Measurements from ENCODE around the gene AKR1A1.

The AKR1A1 gene

GRCh38 chr1:45526135-45526644 is 24.4 kb upstream of the AKR1A1 start:
- DNase-seq (ENCODE audit: insufficient read length, low spot score) (no peak), FAIRE-seq (no peak)
- TF ChIP-seq PAX5 (IDR thresholded peaks at IDR 0.05; ENCODE audit: insufficient read depth, low read length, severe bottlenecking) (no peak), SPI1 (IDR thresholded peaks at IDR 0.05; ENCODE audit: low read depth, low read length) (no peak), POLR2AphosphoS5 (IDR thresholded peaks at IDR 0.05; ENCODE audit: low read depth, low read length) (no peak), POU2F2 (IDR thresholded peaks at IDR 0.05; ENCODE audit: low read depth, low read length) (no peak), POLR2A (IDR thresholded peaks at IDR 0.05; ENCODE audit: low read depth, low read length) (no peak), TAF1 (IDR thresholded peaks at IDR 0.05; ENCODE audit: low read depth, low read length) (no peak)

GRCh38 chr1:45530632-45531135 is 19.9 kb upstream of the AKR1A1 start:
- TF ChIP-seq PAX5 (IDR thresholded peaks at IDR 0.05; ENCODE audit: insufficient read depth, low read length, severe bottlenecking), result no peak
- no peak for TF ChIP-seq POLR2A (IDR thresholded peaks at IDR 0.05; ENCODE audit: low read depth, low read length)
- TF ChIP-seq SPI1 (IDR thresholded peaks at IDR 0.05; ENCODE audit: low read depth, low read length), result no peak
- TF ChIP-seq TAF1 (IDR thresholded peaks at IDR 0.05; ENCODE audit: low read depth, low read length), result no peak
- no peak for TF ChIP-seq POU2F2 (IDR thresholded peaks at IDR 0.05; ENCODE audit: low read depth, low read length)
- no peak for TF ChIP-seq POLR2AphosphoS5 (IDR thresholded peaks at IDR 0.05; ENCODE audit: low read depth, low read length)
- no peak for FAIRE-seq
- no peak for DNase-seq (ENCODE audit: insufficient read length, low spot score)

DNA sequence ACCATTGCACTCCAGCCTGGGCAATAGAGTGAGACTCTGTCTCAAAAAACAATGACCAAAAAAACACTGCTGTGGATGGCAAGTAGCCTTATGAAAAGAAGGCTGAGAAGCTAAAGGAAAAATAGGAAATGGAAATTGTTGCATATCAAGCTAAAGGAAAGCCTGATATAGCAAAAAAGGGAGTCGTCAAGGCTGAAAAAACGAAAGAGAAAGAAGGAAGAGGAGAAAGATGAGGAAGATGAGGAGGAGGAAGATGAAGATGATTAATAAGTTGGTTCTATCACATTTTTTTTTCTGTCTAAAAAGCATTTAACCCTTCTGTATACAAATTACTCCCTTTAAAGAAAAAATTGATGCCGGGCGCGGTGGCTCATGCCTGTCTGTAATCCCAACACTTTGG is 18.8 kb upstream of the AKR1A1 start:
- TF ChIP-seq SPI1 (IDR thresholded peaks at IDR 0.05; ENCODE audit: low read depth, low read length) (no peak), POU2F2 (IDR thresholded peaks at IDR 0.05; ENCODE audit: low read depth, low read length) (no peak), POLR2A (IDR thresholded peaks at IDR 0.05; ENCODE audit: low read depth, low read length) (no peak), PAX5 (IDR thresholded peaks at IDR 0.05; ENCODE audit: insufficient read depth, low read length, severe bottlenecking) (no peak)
- FAIRE-seq (no peak), DNase-seq (ENCODE audit: insufficient read length, low spot score) (no peak)

GRCh38 chr1:45535988-45536766 is 14.4 kb upstream of the AKR1A1 start:
- DNase-seq (ENCODE audit: insufficient read length, low spot score) (no peak), FAIRE-seq (no peak)
- no peak for TF ChIP-seq POU2F2 (IDR thresholded peaks at IDR 0.05; ENCODE audit: low read depth, low read length)
- TF ChIP-seq POLR2AphosphoS5 (IDR thresholded peaks at IDR 0.05; ENCODE audit: low read depth, low read length), result no peak
- TF ChIP-seq SPI1 (IDR thresholded peaks at IDR 0.05; ENCODE audit: low read depth, low read length), result no peak
- no peak for TF ChIP-seq POLR2A (IDR thresholded peaks at IDR 0.05; ENCODE audit: low read depth, low read length)
- TF ChIP-seq TAF1 (IDR thresholded peaks at IDR 0.05; ENCODE audit: low read depth, low read length), result no peak
- no peak for TF ChIP-seq PAX5 (IDR thresholded peaks at IDR 0.05; ENCODE audit: insufficient read depth, low read length, severe bottlenecking)

DNA sequence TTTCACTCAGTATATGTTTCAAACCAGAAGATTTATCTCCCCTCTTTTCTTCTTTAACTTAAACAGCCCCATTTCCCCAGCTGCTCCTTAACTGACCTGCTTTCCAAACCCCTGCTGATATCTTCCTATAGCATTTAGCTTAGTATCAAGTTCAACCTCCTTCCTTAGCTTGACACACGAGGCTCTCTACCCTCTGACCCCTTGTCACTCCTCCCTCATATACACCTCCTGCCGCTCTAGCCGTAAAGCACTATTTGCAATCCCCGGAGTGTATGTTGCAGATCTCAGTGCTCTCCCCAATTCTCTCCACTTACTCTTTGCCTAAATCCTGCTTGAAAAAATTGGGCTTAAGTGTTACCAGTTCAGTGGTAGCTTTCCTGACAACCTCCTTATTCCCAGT is 13.7 kb upstream of the AKR1A1 start:
- FAIRE-seq, result no peak
- DNase-seq (ENCODE audit: insufficient read length, low spot score), result no peak
- TF ChIP-seq SPI1 (IDR thresholded peaks at IDR 0.05; ENCODE audit: low read depth, low read length) (no peak), PAX5 (IDR thresholded peaks at IDR 0.05; ENCODE audit: insufficient read depth, low read length, severe bottlenecking) (no peak), TAF1 (IDR thresholded peaks at IDR 0.05; ENCODE audit: low read depth, low read length) (no peak), POU2F2 (IDR thresholded peaks at IDR 0.05; ENCODE audit: low read depth, low read length) (no peak), POLR2AphosphoS5 (IDR thresholded peaks at IDR 0.05; ENCODE audit: low read depth, low read length) (no peak), POLR2A (IDR thresholded peaks at IDR 0.05; ENCODE audit: low read depth, low read length) (no peak)

- FAIRE-seq (no peak), DNase-seq (ENCODE audit: insufficient read length, low spot score) (no peak)
- TF ChIP-seq POLR2A (IDR thresholded peaks at IDR 0.05; ENCODE audit: low read depth, low read length) (no peak), SPI1 (IDR thresholded peaks at IDR 0.05; ENCODE audit: low read depth, low read length) (no peak), PAX5 (IDR thresholded peaks at IDR 0.05; ENCODE audit: insufficient read depth, low read length, severe bottlenecking) (no peak), POLR2AphosphoS5 (IDR thresholded peaks at IDR 0.05; ENCODE audit: low read depth, low read length) (no peak), POU2F2 (IDR thresholded peaks at IDR 0.05; ENCODE audit: low read depth, low read length) (no peak), TAF1 (IDR thresholded peaks at IDR 0.05; ENCODE audit: low read depth, low read length) (no peak)
These were observed 9.4 kb upstream of the AKR1A1 start for GRCh38 chr1:45541193-45541592.

GRCh38 chr1:45542591-45542990 is 8.0 kb upstream of the AKR1A1 start:
- no peak for TF ChIP-seq TAF1 (IDR thresholded peaks at IDR 0.05; ENCODE audit: low read depth, low read length)
- no peak for TF ChIP-seq POLR2AphosphoS5 (IDR thresholded peaks at IDR 0.05; ENCODE audit: low read depth, low read length)
- no peak for TF ChIP-seq POLR2A (IDR thresholded peaks at IDR 0.05; ENCODE audit: low read depth, low read length)
- no peak for TF ChIP-seq POU2F2 (IDR thresholded peaks at IDR 0.05; ENCODE audit: low read depth, low read length)
- TF ChIP-seq PAX5 (IDR thresholded peaks at IDR 0.05; ENCODE audit: insufficient read depth, low read length, severe bottlenecking), result no peak
- no peak for TF ChIP-seq SPI1 (IDR thresholded peaks at IDR 0.05; ENCODE audit: low read depth, low read length)
- FAIRE-seq (no peak), DNase-seq (ENCODE audit: insufficient read length, low spot score) (no peak)

GRCh38 chr1:45543581-45544417 is 6.8 kb upstream of the AKR1A1 start:
- DNase-seq (ENCODE audit: insufficient read length, low spot score), result no peak
- peak; percentile 94 for FAIRE-seq
- TF ChIP-seq POU2F2 (IDR thresholded peaks at IDR 0.05; ENCODE audit: low read depth, low read length) (peak; percentile 69; the same call in 1 of the 2 replicates), PAX5 (IDR thresholded peaks at IDR 0.05; ENCODE audit: insufficient read depth, low read length, severe bottlenecking) (peak; percentile 73), TAF1 (IDR thresholded peaks at IDR 0.05; ENCODE audit: low read depth, low read length) (no peak), SPI1 (IDR thresholded peaks at IDR 0.05; ENCODE audit: low read depth, low read length) (peak; percentile 84), POLR2AphosphoS5 (IDR thresholded peaks at IDR 0.05; ENCODE audit: low read depth, low read length) (no peak), POLR2A (IDR thresholded peaks at IDR 0.05; ENCODE audit: low read depth, low read length) (0 out of 2 replicates have a peak, but pooled peaks have one; percentile 39)

DNA sequence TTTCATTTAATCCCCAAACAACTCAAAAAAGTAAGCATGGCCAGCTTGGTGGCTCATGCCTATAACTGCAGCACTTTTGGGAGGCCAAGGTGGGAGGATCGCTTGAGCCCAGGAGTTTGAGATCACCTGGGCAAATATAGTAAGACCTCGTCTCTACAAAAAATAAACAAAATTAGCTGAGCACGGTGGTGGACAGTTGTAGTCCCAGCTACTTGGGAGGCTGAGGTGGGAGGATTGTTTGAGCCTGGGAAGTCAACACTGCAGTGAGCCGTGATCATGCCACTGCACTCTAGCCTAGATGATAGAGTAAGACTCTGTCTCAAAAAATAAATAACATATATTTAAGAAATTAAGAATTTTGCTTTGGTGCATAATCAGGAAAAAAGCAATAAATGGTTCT is 6.1 kb upstream of the AKR1A1 start:
- TF ChIP-seq POLR2AphosphoS5 (IDR thresholded peaks at IDR 0.05; ENCODE audit: low read depth, low read length) (no peak), TAF1 (IDR thresholded peaks at IDR 0.05; ENCODE audit: low read depth, low read length) (no peak), POU2F2 (IDR thresholded peaks at IDR 0.05; ENCODE audit: low read depth, low read length) (no peak), PAX5 (IDR thresholded peaks at IDR 0.05; ENCODE audit: insufficient read depth, low read length, severe bottlenecking) (no peak), SPI1 (IDR thresholded peaks at IDR 0.05; ENCODE audit: low read depth, low read length) (no peak), POLR2A (IDR thresholded peaks at IDR 0.05; ENCODE audit: low read depth, low read length) (no peak)
- peak; percentile 55 for FAIRE-seq

More for the DNA sequence above, 6.1 kb upstream of the AKR1A1 start:
- no peak for DNase-seq (ENCODE audit: insufficient read length, low spot score)

Data from GM12891 (cell line).